Transverse colon (tissue), 4 donors: Measurements from ENCODE around the gene LMF1.

Experiments
- CTCF ChIP-seq, 5 experiments: fragments of 200-600 bp in 3 of 5; fragments of 450-650 bp in 2 of 5; sonication (generic) in 3 of 5; IDR thresholded peaks; 1 replicate in 2 of 5; 2 replicates in 3 of 5; pipeline ENCODE4 v1.5.1; 2016 to 2017; ENCODE audit warnings: antibody characterized with exemption in 5 of 5, inconsistent platforms in 3 of 5, mild to moderate bottlenecking in 2 of 5, moderate library complexity in 1 of 5
- EP300 ChIP-seq: sonication (generic); formaldehyde crosslinking; IDR thresholded peaks from one replicate; pipeline ENCODE4 v1.6.1; 2017; ENCODE audit warnings: antibody characterized with exemption, low read depth
- POLR2A ChIP-seq: fragments of 450-650 bp; IDR thresholded peaks from one replicate; pipeline ENCODE4 v1.6.1; 2016; ENCODE audit warnings: antibody characterized with exemption, mild to moderate bottlenecking, moderate library complexity
- POLR2AphosphoS5 ChIP-seq, 3 donors: sonication (generic); formaldehyde crosslinking; IDR thresholded peaks; one replicate each; pipeline ENCODE4 v1.6.1; 2016; ENCODE audit warnings: antibody characterized with exemption in 3 of 3

- TF ChIP-seq EP300 (no peak), CTCF (IDR thresholded peaks at IDR 0.05) (no peak), POLR2AphosphoS5 (IDR thresholded peaks at IDR 0.05) (no peak), POLR2A (no peak)
These were observed 15.0 kb upstream of the LMF1 start for GRCh38 chr16:985646-986400.
